Skeletal muscle satellite cell (primary cell): ENCODE measurements around the gene PLPP3.
A peak's percentile ranks its signal among the peaks of the same experiment; 100 is the strongest.

Experiments used
- H3K27me3 ChIP-seq: 2 replicates; pipeline ENCODE4 v1.7.0; 2013; ENCODE audit warnings: low read length; ENCODE audit not compliant: control insufficient read depth, insufficient read depth
- H3K36me3 ChIP-seq: 2 replicates; pipeline ENCODE4 v1.7.0; 2013; ENCODE audit warnings: mild to moderate bottlenecking, control low read depth, low read length; ENCODE audit not compliant: insufficient read depth
- H3K4me1 ChIP-seq: 2 replicates; pipeline ENCODE4 v1.7.0; 2013; ENCODE audit warnings: low read length; ENCODE audit not compliant: control insufficient read depth, insufficient read depth
- H3K4me2 ChIP-seq: 2 replicates; pipeline ENCODE4 v1.7.0; 2013; ENCODE audit warnings: mild to moderate bottlenecking, low read length
- H3K4me3 ChIP-seq: 2 replicates; pipeline ENCODE4 v1.7.0; 2013; ENCODE audit warnings: low read length
- H3K9ac ChIP-seq: 2 replicates; pipeline ENCODE4 v1.7.0; 2013; ENCODE audit warnings: mild to moderate bottlenecking, low read depth, low read length, moderate library complexity
- H3K9me3 ChIP-seq: replicated peaks from 2 replicates; pipeline ENCODE4 v1.7.0; 2013; ENCODE audit warnings: mild to moderate bottlenecking, control low read depth, low read length

Gene PLPP3

GRCh38 chr1:56557746-56558145 lies 21.6 kb downstream of the PLPP3 start:
- peaks cover 12% of the 10 kb centered on the region for H3K36me3 ChIP-seq
- no peaks in the 10 kb centered on the region for H3K9me3 ChIP-seq
- H3K9ac ChIP-seq, result no peak overlapping the region
- no peaks in the 10 kb centered on the region for H3K27me3 ChIP-seq
- peaks cover 14% of the 10 kb centered on the region for H3K4me1 ChIP-seq
- H3K4me3 ChIP-seq, result no peak overlapping the region
- H3K4me2 ChIP-seq, result no peak overlapping the region

GRCh38 chr1:56555448-56555847 lies 23.9 kb downstream of the PLPP3 start:
- Histone ChIP-seq H3K9ac (no peak overlapping the region), H3K4me2 (no peak overlapping the region), H3K36me3 (peaks cover 27% of the 10 kb centered on the region)

GRCh38 chr1:56553046-56553445 lies 26.3 kb downstream of the PLPP3 start:
- peaks cover 35% of the 10 kb centered on the region for H3K4me1 ChIP-seq
- H3K36me3 ChIP-seq, result peaks cover 48% of the 10 kb centered on the region
- H3K9me3 ChIP-seq, result no peaks in the 10 kb centered on the region

More at GRCh38 chr1:56555448-56555847, 23.9 kb downstream of the PLPP3 start:
- Histone ChIP-seq H3K27me3 (no peaks in the 10 kb centered on the region), H3K9me3 (no peaks in the 10 kb centered on the region), H3K4me3 (no peak overlapping the region), H3K4me1 (peaks cover 19% of the 10 kb centered on the region)

GRCh38 chr1:56552349-56552748 lies 27.0 kb downstream of the PLPP3 start:
- peaks cover 42% of the 10 kb centered on the region for H3K4me1 ChIP-seq
- no peaks in the 10 kb centered on the region for H3K9me3 ChIP-seq
- H3K4me3 ChIP-seq, result no peak overlapping the region
- H3K27me3 ChIP-seq, result no peaks in the 10 kb centered on the region
- no peak overlapping the region for H3K9ac ChIP-seq
- no peak overlapping the region for H3K4me2 ChIP-seq
- peaks cover 50% of the 10 kb centered on the region for H3K36me3 ChIP-seq

More at GRCh38 chr1:56553046-56553445, 26.3 kb downstream of the PLPP3 start:
- Histone ChIP-seq H3K9ac (no peak overlapping the region), H3K4me2 (no peak overlapping the region), H3K4me3 (no peak overlapping the region), H3K27me3 (no peaks in the 10 kb centered on the region)

GRCh38 chr1:56551691-56552090 lies 27.7 kb downstream of the PLPP3 start:
- Histone ChIP-seq H3K4me2 (no peak overlapping the region), H3K4me1 (peaks cover 45% of the 10 kb centered on the region), H3K36me3 (peaks cover 50% of the 10 kb centered on the region), H3K9me3 (no peaks in the 10 kb centered on the region), H3K27me3 (no peaks in the 10 kb centered on the region), H3K4me3 (no peak overlapping the region), H3K9ac (no peak overlapping the region)

GRCh38 chr1:56550859-56551188 lies 28.5 kb downstream of the PLPP3 start:
- H3K9ac ChIP-seq, result no peak overlapping the region
- peaks cover 45% of the 10 kb centered on the region for H3K4me1 ChIP-seq
- no peaks in the 10 kb centered on the region for H3K27me3 ChIP-seq
- H3K9me3 ChIP-seq, result no peaks in the 10 kb centered on the region
- peaks cover 59% of the 10 kb centered on the region for H3K36me3 ChIP-seq
- no peak overlapping the region for H3K4me3 ChIP-seq
- no peak overlapping the region for H3K4me2 ChIP-seq

GRCh38 chr1:56550138-56550858 lies 29.1 kb downstream of the PLPP3 start:
- H3K9me3 ChIP-seq, result no peaks in the 10 kb centered on the region
- no peak overlapping the region for H3K9ac ChIP-seq
- peaks cover 64% of the 10 kb centered on the region for H3K36me3 ChIP-seq
- no peak overlapping the region for H3K4me2 ChIP-seq
- H3K27me3 ChIP-seq, result no peaks in the 10 kb centered on the region
- no peak overlapping the region for H3K4me3 ChIP-seq
- H3K4me1 ChIP-seq, result peaks cover 45% of the 10 kb centered on the region

- no peak overlapping the region for H3K9ac ChIP-seq
- no peak overlapping the region for H3K4me3 ChIP-seq
- H3K36me3 ChIP-seq, result peaks cover 62% of the 10 kb centered on the region
- no peak overlapping the region for H3K4me2 ChIP-seq
- peaks cover 45% of the 10 kb centered on the region for H3K4me1 ChIP-seq
- H3K27me3 ChIP-seq, result no peaks in the 10 kb centered on the region
- H3K9me3 ChIP-seq, result no peaks in the 10 kb centered on the region
Observed at GRCh38 chr1:56548571-56548970, 30.8 kb downstream of the PLPP3 start.

GRCh38 chr1:56547977-56548376 lies 31.4 kb downstream of the PLPP3 start:
- peaks cover 68% of the 10 kb centered on the region for H3K36me3 ChIP-seq
- H3K4me1 ChIP-seq, result peaks cover 43% of the 10 kb centered on the region
- H3K27me3 ChIP-seq, result no peaks in the 10 kb centered on the region
- peak overlapping the region; percentile 6 for H3K4me2 ChIP-seq
- H3K9ac ChIP-seq, result no peak overlapping the region
- no peak overlapping the region for H3K4me3 ChIP-seq
- no peaks in the 10 kb centered on the region for H3K9me3 ChIP-seq

GRCh38 chr1:56547473-56547872 lies 31.9 kb downstream of the PLPP3 start:
- Histone ChIP-seq H3K4me1 (peaks cover 40% of the 10 kb centered on the region), H3K4me2 (peak overlapping the region; percentile 6), H3K9ac (no peak overlapping the region)

GRCh38 chr1:56545711-56546110 lies 33.7 kb downstream of the PLPP3 start:
- Histone ChIP-seq H3K4me2 (no peak overlapping the region), H3K9ac (no peak overlapping the region), H3K9me3 (no peaks in the 10 kb centered on the region), H3K27me3 (no peaks in the 10 kb centered on the region), H3K4me3 (no peak overlapping the region), H3K36me3 (peaks cover 66% of the 10 kb centered on the region), H3K4me1 (peaks cover 47% of the 10 kb centered on the region)

More at GRCh38 chr1:56547473-56547872, 31.9 kb downstream of the PLPP3 start:
- peaks cover 68% of the 10 kb centered on the region for H3K36me3 ChIP-seq
- no peaks in the 10 kb centered on the region for H3K27me3 ChIP-seq
- H3K9me3 ChIP-seq, result no peaks in the 10 kb centered on the region
- H3K4me3 ChIP-seq, result no peak overlapping the region
